ENCODE data around the gene CCDC117.

DNA sequence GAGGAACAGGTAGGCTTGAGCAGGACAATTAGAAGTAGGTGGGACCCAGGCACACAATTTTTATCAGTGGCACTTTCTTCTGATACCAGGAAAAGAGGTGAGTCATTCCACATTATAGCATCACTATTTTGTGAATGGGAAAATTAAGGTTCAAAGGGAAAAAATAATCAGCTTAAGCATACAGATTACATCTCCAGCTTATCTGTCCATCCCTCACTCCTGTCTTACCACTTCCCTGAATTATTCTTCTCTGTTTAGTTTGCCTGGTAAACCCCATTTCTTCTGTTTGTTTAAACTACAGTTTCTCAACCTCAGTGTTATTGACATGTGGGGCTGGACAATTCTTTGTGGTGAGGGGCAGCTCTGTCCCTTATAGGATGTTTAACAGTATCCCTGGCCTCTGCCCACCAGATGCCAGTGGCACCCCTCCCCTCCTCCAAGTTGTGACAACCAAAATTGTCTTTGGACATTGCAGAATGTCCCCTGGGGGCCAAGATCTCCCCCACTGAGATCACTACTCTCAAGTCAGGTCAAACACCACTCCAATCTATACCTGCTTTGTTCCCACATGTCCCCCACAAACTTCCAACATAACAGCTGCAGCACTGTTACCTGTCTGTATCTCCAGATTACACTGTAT is 36.3 kb downstream of the CCDC117 start:
- TF ChIP-seq CTCF (IDR thresholded peaks at IDR 0.05) = no peak
- TF ChIP-seq ZFX (IDR thresholded peaks at IDR 0.05; ENCODE audit: borderline replicate concordance) = no peak
